ENCODE measurements around the gene ADAMTSL4. TPM values are rescaled to one million over a fixed set of nuclear protein-coding genes. Genes with fewer than 3 reads are reported as not detected.

The ADAMTSL4 gene
- total RNA-seq, 1 experiment from 2014 or later = 0.87 TPM

DNA sequence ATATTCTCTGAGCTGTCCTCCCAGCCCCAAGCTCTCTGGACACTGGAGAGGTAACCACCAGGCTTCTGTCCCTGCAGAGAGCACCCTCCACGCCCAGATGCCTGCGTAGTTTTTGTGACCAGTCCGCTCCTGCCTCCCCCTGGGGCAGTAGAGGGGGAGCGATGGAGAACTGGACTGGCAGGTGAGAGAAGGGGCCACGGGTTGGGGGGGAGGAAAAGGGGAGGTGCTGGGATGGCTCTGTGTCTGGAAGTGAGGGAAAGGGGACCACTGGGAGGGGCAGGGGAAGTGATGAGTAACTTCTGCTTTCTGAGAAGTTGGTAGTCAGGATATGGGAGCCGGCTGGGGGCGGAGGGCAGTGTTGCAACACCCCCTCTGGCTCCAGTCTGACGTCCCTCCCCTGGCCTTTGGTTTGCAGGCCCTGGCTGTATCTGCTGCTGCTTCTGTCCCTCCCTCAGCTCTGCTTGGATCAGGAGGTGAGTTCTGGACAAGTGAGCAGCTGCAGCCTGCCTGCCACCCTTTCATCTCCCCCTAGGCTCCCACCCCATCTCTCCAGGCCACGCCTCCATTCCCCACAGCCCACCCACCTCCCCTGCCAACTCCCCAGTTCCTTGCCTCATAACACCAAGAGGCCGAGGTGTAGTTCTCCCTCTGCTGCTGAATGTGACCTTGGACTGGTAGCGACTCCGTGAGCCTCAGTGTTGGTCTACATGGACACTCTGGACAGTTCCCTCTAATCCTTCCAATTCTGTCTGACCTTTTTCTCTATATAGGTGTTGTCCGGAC is 3.1 kb downstream of the ADAMTSL4 start:
- no peak overlapping the region for H3K9ac ChIP-seq (ENCODE audit: low read length)
- no peak overlapping the region for H2AFZ ChIP-seq (ENCODE audit: low read length)
- H3K4me2 ChIP-seq (ENCODE audit: low read length) = peak overlapping the region; percentile 42
- ATAC-seq (peak; percentile 15), DNase-seq (peak; percentile 82)
- H3K4me3 ChIP-seq (ENCODE audit: low read length) = no peak overlapping the region
- H3K27me3 ChIP-seq (ENCODE audit: low read length) = no peaks in the 10 kb centered on the region
- no peaks in the 10 kb centered on the region for H3K9me2 ChIP-seq (replicated peaks; ENCODE audit: low read length)
- peaks cover 20% of the 10 kb centered on the region for H3K4me1 ChIP-seq (ENCODE audit: insufficient read depth, low read length)
- no TSS peak for BruUV-seq (replicated peaks)
- H4K20me1 ChIP-seq (ENCODE audit: low read length) = no peaks in the 10 kb centered on the region
- POLR2A ChIA-PET (ENCODE audit: unreplicated experiment) = interaction anchor here (0.6 to 0.7 kb wide), 3 partner anchors 27 to 729 kb away, joined by 4 to 8 read pairs (median 4); partner anchors contain the start of gene MCL1
- intact Hi-C loops (cut with micrococcal nuclease) = no loop called here
- CTCF ChIA-PET = interaction anchor here (0.9 kb wide), 1 partner anchor 14 kb away, joined by 8 read pairs; no protein-coding TSS in a partner anchor
- TF ChIP-seq CTCF (conservative IDR thresholded peaks at IDR 0.05; ENCODE audit: low read depth, low read length) = no peak
- no peak for TF ChIP-seq EZH2 (IDR thresholded peaks at IDR 0.05; ENCODE audit: low read length, unreplicated experiment)
- TF ChIP-seq EZH2phosphoT487 (IDR thresholded peaks at IDR 0.05; ENCODE audit: borderline replicate concordance, low read length) = no peak
- H3K36me3 ChIP-seq (ENCODE audit: low read depth, low read length) = no peaks in the 10 kb centered on the region
- no peaks in the 10 kb centered on the region for H3F3A ChIP-seq (ENCODE audit: low read length, unreplicated experiment)
- H3K79me2 ChIP-seq (ENCODE audit: low read length) = no peaks in the 10 kb centered on the region
- no peaks in the 10 kb centered on the region for H3K9me3 ChIP-seq (ENCODE audit: low read length)
- H3K27ac ChIP-seq (ENCODE audit: low read length) = peak overlapping the region; percentile 31

DNA sequence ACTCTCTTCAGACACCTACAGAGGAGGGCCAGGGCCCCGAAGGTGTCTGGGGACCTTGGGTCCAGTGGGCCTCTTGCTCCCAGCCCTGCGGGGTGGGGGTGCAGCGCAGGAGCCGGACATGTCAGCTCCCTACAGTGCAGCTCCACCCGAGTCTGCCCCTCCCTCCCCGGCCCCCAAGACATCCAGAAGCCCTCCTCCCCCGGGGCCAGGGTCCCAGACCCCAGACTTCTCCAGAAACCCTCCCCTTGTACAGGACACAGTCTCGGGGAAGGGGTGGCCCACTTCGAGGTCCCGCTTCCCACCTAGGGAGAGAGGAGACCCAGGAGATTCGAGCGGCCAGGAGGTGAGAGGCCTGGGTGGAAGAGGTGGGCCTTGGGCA is 3.7 kb downstream of the ADAMTSL4 start:
- Histone ChIP-seq H3K9ac (ENCODE audit: low read length) (no peak overlapping the region), H3K4me1 (ENCODE audit: insufficient read depth, low read length) (peaks cover 20% of the 10 kb centered on the region), H4K20me1 (ENCODE audit: low read length) (no peaks in the 10 kb centered on the region), H3K36me3 (ENCODE audit: low read depth, low read length) (no peaks in the 10 kb centered on the region), H2AFZ (ENCODE audit: low read length) (no peak overlapping the region), H3F3A (ENCODE audit: low read length, unreplicated experiment) (no peaks in the 10 kb centered on the region), H3K9me2 (replicated peaks; ENCODE audit: low read length) (no peaks in the 10 kb centered on the region), H3K9me3 (ENCODE audit: low read length) (no peaks in the 10 kb centered on the region), H3K4me3 (ENCODE audit: low read length) (no peak overlapping the region), H3K79me2 (ENCODE audit: low read length) (no peaks in the 10 kb centered on the region), H3K4me2 (ENCODE audit: low read length) (peak overlapping the region; percentile 42; the same call in 1 of the 2 replicates), H3K27ac (ENCODE audit: low read length) (peak overlapping the region; percentile 31; the same call in 1 of the 2 replicates), H3K27me3 (ENCODE audit: low read length) (no peaks in the 10 kb centered on the region)
- BruUV-seq (replicated peaks) = no TSS peak
- TF ChIP-seq CTCF (conservative IDR thresholded peaks at IDR 0.05; ENCODE audit: low read depth, low read length) (no peak), EZH2 (IDR thresholded peaks at IDR 0.05; ENCODE audit: low read length, unreplicated experiment) (no peak), EZH2phosphoT487 (IDR thresholded peaks at IDR 0.05; ENCODE audit: borderline replicate concordance, low read length) (no peak)
- intact Hi-C loops (cut with micrococcal nuclease) = no loop called here
- no peak for ATAC-seq
- DNase-seq = no peak
- CTCF ChIA-PET = no interaction called here
- POLR2A ChIA-PET (ENCODE audit: unreplicated experiment) = no interaction called here

All from PC-3 (cell line).